ENCODE results near the gene STX17.
"Not testable (repeated sequence)": the region's sequence is repeated elsewhere in the genome, so short reads cannot be mapped to it uniquely, and the experiment has no call there.

Gene STX17

DNA sequence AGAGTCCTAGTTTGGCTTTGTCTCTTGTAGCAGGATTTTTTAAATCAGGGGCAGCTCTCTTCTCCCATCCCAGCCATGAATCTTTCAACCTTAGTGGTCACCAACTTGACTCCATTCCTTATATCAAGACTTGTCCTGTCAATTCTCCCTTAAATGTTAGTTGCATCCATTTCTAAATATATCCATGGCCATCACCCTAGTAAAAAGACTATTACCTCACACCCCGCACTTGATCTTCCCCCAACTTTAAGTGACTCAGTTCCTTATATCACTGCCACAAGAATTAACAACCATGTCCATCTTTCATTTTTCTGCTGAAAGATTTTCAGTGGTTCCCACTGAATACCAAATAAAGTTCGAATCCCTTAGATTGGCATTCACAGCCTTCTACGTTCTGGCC is 67.0 kb downstream of the STX17 start:
- no peak for DNase-seq

DNA sequence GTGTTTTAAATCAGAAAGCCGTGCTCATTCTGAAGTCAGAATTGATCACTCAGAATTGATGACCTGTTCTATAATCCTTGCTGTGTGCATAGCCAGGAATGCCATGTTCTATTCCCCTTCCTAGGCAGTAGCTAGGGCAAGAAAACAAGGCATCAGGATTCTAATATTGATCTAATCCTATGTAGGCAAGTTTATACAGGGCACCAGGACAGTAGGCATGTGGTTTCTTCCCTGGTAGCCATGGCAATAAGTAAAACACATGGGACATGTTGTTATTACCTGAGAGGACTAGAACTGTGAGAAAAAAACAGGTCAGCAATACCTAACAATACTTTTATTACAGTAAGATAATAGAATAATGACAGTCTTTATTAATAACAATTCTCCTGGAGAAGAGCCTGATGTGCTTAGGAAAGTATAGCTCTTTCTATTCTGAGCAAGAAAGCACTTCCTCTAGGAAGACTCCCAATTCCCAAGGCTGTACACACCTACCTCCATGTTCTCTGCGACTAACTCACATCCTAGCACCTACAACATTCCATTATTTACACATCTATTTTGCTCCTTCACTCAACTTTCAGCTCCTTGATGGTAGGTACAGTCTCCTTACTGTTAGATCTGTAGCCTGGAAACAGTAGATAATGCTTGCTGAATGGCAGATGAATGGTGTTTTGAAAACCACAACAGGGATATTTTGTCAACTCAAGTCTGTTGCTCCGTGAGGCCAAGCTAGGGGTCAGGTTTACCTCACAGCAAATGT is 70.8 kb downstream of the STX17 start:
- no peak for DNase-seq

DNA sequence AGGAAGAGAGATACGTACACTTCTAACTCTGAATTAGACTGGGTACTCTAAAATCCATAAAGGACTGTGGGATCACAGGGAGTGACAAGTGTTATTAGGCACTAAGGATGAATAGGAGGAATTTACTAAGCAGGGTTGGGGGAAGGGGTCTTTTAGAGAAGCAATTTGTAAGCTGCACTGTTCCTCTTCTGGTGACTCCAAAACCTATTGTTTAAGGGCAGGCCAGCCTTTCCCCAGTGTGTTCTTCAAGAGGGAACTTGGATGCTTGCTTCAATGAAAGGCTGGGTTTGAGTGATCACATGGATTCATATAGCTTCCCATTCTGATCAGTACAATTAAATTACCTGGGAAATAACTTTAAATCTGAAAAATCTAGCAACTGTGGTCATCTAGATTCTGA is 71.8 kb downstream of the STX17 start:
- no peak for DNase-seq

DNA sequence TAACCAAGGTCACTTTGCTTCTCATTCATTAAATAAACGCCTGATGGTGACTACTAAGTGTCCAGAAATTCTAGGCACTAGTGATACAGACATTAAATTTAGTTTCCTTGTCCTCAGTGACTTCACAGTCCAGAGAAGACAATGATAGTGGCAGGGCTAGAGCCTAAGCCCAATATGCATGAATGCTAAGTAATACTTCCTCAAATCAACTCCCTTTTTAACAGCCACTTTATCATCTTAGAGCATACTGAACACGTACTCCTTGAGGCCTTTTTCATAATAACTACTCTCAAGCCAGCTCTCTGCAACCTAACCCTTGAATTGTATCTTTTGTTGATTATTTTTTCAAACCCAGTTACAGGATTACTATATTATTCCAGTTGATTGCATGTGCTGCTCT is 74.1 kb downstream of the STX17 start:
- DNase-seq: no peak

DNA sequence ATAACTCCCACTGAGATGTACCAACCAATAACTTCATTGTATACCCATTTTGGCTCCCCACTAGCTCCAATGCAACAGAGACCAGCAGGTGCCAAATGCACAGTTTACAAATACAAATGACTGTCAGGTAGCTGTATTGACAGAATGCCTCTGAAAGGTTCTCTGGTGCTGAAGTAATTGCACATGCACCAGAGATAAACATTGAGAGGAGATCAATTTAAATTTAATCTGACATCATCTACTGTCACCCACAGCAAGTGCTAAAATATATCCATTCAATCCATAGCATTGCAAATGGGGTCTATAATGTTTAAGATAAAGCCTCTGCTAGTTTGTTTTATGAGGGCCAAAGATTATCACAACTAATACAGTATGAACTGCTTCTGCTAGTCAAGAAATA is 80.2 kb downstream of the STX17 start:
- no peak for DNase-seq

DNA sequence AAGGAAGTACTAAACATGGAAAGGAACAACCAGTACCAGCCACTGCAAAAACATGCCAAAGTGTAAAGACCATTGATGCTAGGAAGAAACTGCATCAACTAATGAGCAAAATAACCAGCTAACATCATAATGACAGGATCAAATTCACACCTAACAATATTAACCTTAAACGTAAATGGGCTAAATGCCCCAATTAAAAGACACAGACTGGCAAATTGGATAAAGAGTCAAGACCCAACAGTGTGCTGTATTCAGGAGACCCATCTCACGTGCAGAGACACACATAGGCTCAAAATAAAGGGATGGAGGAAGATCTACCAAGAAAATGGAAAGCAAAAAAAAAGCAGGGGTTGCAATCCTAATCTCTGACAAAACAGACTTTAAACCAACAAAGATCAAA is 84.1 kb downstream of the STX17 start:
- not testable (repeated sequence) for DNase-seq

DNA sequence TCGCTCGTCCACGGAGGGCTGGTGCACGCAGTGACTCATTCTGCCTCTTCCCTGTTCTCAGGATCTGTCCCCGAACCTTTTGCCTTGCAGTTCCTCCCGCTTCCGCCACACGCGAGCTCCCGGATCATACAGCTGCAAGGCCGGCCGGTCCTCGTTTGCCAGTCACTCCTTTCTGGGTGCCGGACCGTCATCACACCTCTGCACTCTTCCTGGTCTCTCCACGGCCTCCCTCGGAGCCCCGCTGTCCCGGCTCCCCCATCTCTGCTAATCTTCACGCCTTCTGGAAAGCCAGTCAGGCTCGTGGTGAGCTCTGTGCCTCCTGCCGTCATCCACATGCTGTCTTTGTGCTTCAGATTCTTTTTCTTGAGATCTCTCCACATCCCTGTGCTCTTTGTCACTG is 91.8 kb downstream of the STX17 start:
- DNase-seq: no peak

DNA sequence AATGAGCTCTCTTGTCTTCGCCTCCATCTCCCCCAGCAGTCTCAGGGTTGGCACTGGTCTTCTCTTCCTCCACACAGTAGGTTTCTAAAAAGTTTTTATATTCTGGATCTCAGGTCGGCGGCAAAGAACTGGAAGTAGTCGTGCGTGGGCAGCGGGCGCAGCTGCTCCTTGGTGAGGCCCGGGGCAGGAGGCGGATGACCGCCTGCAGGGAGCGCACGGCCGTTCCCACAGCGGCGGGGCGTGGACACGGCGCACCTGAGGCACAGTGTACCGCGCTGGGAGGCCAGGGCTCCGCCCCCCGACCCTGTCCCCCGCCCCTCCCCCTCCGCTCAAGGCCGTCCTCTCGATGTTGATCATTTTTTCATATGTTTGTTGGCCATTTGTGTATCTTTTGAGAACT is 92.4 kb downstream of the STX17 start:
- DNase-seq: no peak

DNA sequence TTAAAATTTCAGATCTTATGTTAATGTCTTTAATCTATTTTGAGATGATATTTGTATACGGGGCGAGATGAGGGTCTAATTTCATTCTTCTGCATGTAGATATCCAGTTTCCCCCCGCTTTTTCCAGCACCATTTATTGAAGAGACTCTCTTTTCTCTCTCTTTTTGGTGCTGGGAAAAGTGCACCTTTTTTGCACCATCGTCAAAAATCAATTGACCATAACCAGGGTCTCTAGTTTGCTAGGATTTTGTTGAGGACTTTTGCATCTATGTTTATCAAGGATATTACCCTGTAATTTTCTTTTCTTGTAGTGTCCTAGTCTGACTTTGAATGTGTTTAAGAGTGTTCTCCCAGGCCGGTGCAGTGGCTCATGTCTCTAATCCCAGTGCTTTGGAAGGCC is 93.3 kb downstream of the STX17 start:
- DNase-seq: no peak

DNA sequence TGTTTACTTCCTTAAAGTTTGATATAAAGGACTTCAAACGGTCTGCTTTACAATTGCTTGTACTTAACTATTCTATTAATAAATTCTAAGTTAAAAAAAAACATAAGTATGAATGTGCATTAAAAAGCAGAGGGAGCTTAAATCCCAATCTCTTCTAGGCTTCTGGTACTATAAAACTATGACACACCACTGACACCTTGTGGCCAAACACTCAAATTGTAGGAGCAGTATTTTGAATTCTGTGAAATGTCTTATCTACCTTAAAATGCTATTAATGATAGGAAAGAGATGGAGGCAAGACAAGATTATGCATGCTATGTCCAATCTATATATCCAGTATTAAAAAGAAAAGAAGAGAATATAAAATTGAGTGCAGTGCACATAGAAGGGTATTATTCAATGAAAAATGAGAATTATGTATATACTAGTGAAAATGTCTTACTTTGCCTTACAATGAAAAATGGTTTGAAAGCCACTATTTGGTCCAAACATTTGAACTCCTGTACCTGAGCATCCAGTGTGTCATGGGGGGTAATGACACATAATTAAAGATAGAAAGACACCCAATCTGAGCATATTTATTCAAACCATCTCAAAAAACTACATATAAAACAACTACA is 104.7 kb downstream of the STX17 start:
- DNase-seq: no peak

DNA sequence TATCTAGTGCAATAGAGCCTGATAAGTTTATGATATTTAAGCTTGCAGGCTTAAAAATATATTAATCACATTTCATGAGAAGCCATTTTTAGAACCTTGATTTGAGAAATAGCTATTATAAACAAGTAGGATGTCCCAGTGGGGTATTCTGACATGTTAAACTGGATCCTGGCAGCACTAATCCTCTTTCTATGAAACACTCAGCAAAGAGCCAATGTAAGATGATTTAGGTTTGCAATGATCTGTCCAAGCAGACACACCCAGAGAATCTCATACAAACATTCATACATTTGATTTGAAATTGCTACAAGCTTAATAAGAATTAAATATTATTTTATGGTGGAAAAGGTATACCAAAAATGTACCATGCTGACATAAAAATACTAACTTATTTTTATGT is 105.8 kb downstream of the STX17 start:
- no peak for DNase-seq

DNA sequence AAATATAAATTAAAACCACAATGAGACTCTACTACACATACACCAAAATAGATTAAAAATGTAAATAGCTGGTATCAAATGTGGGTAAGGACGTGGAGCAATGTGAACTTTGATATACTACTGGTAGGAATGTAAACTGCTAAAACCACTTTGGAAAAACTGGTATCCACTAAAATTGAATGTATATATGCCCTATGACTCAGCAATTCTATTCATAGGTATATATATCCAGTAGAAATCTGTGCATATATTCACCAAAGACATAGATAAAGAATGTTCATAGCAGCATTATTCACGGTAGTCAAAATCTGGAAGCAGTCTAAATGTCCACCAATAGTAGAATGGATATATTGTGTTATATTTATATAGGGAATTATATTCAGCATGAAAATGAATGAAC is 107.1 kb downstream of the STX17 start:
- DNase-seq: no peak

DNA sequence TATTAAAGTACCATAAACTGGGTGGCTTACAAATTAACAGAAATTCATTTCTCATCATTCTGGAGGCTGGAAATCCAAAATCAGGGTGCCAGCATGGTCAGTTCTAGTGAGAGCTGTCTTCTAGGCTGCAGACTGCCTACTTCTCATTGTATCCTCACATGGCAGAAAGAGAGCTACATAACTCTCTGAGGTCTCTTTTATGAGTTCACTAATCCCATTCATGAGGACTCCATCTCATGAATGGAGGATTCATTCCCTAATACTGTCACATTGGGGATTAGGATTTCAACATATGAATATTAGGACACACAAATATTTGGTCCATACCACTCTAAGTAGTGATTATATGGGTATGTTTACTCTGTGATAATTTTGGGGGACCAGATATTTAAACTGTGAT is 108.4 kb downstream of the STX17 start:
- no peak for DNase-seq

DNA sequence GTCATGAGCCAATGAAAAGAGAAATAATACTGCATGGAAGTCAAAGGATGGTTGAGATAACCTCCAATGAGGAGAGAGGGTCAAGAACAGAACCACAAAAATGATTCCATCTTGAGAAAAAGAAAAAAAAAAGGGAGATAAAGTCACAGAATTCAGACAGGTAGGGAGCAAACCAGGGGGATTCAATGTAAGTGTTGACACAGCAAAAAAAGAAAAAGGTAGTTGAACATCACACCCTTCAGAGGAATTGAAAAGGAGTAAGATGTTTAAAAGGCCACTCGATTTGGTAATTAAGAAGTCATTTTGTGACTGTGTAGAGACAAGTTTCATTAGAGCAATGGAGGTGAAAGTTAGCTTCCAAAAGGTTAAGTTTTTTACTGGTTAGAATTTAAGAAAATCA is 113.1 kb downstream of the STX17 start:
- no peak for DNase-seq
